Stimulated activated CD8-positive, alpha-beta memory T cell treated with anti-CD3 and anti-CD28 coated beads, Interleukin-12 subunit alpha, Interleukin-12 subunit beta, amount 100 ng/mL, for 4 hours (primary cell): Measurements from ENCODE around the gene ARFIP1.

Experiments used
- DNase-seq: peaks from one replicate; pipeline ENCODE4 v3.0.0-alpha.2; 2020; ENCODE audit warnings: low read depth

ARFIP1 gene

DNA sequence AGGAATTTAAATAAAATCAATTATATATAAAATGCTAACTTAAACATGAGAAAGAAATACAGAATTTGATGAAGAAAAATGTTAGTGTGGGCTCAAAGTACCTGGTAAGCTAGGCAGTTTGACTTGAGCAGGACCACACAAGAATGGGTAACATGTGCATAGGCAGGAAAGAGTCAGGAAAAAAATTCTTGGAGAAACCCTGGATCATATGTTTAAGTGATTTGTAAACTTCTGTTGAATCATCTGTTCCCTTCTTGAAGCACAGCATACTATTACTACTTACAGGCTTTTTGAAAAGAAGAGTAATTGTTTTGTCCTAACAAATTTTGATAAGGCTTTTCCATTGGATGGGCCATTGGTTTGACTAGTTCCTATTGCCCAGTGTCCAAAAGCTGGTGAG lies 118.9 kb downstream of the ARFIP1 start:
- no peak for DNase-seq

DNA sequence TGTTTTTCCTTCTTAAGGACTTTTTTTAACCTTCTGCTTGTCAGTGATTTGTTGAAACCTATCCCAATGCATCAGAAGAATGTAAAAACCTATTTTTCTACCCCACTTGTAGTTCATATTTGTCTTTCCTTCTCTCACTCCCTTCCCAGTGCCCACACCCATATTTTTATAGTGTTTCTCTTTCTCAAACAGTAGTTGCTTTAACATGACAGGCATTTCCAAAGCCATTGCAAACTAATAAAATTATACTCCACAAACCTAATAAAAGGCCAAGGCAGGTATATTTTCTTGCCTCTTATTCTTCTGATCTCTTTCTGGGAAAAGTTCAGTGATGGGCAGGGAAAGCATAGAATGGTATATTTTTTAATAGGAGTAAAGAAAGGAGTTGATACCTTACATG lies 120.6 kb downstream of the ARFIP1 start:
- no peak for DNase-seq

DNA sequence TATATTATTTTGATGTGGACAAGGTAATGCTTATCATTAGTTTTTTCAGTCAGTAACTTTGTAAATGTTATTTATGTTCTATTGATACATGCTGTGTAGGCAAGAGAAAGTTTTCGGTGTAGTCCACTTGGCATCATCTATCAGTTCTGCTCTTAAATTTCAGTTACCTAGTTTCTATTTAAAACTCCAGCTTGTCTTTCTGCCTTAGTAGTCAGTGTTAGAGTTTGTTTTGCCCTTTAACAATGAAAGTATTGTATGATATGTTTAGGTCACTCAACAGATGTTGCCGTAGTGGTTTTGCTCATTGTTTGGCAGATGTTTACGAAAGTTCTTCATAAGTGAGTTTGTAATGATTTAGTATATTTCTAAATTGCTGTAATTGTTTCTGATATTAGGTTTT lies 121.5 kb downstream of the ARFIP1 start:
- no peak for DNase-seq

- DNase-seq = no peak
Measured at GRCh38 chr4:152903658-152904057, 123.9 kb downstream of the ARFIP1 start.

DNA sequence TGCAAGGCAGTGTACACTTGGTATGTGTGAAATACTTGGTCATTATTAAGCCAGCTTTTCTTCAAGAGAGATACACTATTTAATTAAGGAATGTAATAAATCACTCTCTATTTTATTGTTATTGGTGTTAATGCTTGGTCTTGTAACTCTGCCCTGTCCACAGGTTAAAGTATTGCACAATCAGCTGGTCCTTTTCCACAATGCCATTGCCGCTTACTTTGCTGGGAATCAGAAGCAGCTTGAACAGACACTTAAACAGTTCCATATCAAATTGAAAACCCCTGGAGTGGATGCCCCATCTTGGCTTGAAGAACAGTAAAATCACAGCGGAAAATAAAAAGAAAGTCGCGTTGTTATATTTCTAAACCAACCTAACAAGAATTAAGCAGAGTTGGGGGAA lies 130.1 kb downstream of the ARFIP1 start:
- DNase-seq = no peak

DNA sequence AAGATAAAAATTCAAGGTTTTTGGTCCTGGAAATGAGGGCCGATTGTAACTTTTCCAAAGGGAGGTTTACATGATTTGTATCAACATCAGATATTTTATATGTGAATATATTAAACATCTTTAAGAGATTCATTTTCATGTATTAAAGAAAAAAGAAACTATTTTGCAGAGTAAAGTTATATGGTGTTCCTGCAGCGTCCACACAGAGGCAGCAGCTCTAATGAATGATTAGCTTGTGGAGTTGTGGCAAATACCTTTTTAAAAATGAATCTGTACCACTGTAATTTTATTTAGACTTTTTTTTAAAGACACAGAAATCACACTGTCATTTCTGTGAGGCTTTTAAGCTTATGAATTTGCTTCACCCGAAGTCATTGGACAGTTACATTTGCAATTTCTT lies 130.8 kb downstream of the ARFIP1 start:
- DNase-seq = no peak

- no peak for DNase-seq
Measured at GRCh38 chr4:152917543-152918395, 138.0 kb downstream of the ARFIP1 start.

- no peak for DNase-seq
Measured at GRCh38 chr4:152919826-152920225, 140.1 kb downstream of the ARFIP1 start.

DNA sequence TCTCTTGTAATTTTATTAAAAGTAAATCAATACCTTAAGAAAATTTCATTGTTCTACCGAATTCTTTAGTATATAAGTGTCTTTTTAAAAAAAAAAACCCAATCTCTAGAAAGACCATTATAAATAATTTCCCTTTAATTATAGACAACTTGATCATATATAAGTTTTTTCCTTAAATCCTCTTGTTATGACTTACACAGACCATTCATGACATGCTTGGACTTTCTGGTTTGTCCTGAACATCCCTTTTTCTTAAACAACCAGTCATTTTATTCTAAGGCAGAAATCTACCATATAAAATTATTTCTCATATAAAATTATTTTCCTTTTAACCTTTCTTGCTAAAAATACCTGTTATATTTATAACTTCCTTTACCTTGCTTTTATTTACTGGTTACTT lies 141.0 kb downstream of the ARFIP1 start:
- no peak for DNase-seq

DNA sequence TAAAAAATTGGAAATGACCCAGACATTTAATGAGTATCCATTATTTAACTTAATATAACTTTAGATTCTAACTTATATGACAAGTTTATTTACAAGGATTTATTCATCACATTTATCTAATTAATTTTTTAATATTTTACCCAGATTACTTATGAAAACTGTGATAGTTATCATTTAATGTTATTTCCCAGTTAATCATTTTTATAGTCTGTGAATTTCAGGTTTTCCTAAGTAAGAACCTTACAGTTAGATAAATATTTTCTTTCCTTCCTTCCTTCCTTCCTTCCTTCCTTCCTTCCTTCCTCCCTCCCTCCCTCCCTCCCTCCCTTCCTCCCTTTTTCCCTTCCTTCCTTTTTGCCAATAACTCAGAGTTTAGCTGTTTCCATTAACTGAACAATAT lies 141.5 kb downstream of the ARFIP1 start:
- DNase-seq = no peak

GRCh38 chr4:152925851-152926250 lies 146.1 kb downstream of the ARFIP1 start:
- DNase-seq = no peak

DNA sequence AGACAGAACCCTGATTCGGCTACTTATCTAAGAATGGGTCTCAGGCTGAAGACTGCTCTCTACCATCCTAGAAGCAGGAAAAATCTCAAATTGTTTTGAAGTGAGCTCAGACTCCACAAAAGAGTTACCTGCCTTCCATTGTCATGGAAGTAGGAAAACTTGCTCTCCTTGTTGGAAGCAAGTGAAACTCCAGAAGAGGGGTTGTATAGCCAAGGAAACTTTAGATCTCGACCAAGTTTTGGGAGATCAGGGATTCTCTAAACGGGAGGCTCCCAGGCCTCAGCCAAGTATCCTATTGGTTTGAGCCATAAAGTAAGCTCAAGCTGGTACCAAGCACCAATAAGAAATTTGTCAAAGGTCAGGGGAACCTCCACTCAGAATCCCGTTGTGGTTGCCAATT lies 147.2 kb downstream of the ARFIP1 start:
- no peak for DNase-seq

DNA sequence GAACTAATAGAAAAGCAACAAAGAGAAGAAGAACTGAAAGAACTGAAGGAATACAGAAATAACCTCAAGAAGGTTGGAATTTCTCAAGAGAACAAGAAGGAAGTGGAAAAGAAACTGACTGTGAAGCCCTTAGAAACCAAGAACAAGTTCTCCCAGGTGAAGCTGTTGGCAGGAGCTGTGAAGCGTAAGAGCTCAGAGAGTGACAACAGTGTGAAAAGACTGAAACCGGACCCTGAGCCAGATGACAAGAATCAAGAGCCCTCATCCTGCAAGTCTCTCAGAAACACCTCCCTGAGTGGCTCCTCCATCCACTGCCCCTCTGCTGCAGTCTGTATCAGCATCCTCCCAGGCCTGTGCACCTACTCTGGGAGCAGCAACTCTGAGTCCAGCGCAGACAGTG lies 148.0 kb downstream of the ARFIP1 start:
- no peak for DNase-seq

DNA sequence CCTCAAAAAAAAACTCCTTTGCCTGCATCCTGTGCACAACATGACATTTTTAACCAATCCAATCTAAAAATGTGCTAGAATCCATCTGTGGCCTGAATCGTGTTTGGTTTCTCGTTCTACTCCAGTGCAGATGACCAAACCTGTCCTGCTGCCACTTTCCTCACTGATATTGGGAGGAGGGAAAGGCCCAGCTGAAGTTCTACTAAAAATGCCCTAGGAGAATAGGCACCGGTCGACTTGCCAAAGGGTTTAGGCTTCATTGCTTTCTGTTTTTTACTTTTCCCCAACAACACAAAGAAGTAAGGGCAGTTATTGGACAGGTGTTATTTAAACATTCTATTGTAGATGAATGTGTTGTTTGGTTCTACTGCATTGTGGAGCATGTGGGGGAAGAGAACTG lies 148.5 kb downstream of the ARFIP1 start:
- no peak for DNase-seq

DNA sequence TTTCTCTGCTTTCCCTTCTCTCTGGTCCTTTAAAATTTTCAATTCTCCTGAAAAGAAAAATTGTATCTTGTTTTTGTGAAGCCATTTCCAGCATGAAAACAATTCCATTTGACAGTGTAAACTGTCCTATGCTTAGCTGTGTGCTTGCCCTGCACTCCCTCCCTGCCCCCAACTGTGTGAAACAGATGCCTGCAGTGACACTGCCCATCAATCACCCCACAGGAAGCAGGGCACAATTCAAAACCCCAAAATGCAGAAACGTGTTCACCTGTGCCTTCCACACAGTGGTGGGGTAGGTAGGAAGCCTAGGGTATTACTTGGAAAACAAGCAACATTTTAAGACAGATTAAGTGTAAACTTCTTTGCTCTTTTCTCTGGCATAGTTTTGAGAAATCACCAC lies 150.1 kb downstream of the ARFIP1 start:
- no peak for DNase-seq

GRCh38 chr4:152935143-152935542 lies 155.4 kb downstream of the ARFIP1 start:
- no peak for DNase-seq

- DNase-seq = no peak
Measured at GRCh38 chr4:152935631-152936445, 156.1 kb downstream of the ARFIP1 start, which contains the start of gene FHDC1. FHDC1 (plus strand) TSS chr4:152936323; CDS start chr4:152943058, 6,735 bp downstream.

DNA sequence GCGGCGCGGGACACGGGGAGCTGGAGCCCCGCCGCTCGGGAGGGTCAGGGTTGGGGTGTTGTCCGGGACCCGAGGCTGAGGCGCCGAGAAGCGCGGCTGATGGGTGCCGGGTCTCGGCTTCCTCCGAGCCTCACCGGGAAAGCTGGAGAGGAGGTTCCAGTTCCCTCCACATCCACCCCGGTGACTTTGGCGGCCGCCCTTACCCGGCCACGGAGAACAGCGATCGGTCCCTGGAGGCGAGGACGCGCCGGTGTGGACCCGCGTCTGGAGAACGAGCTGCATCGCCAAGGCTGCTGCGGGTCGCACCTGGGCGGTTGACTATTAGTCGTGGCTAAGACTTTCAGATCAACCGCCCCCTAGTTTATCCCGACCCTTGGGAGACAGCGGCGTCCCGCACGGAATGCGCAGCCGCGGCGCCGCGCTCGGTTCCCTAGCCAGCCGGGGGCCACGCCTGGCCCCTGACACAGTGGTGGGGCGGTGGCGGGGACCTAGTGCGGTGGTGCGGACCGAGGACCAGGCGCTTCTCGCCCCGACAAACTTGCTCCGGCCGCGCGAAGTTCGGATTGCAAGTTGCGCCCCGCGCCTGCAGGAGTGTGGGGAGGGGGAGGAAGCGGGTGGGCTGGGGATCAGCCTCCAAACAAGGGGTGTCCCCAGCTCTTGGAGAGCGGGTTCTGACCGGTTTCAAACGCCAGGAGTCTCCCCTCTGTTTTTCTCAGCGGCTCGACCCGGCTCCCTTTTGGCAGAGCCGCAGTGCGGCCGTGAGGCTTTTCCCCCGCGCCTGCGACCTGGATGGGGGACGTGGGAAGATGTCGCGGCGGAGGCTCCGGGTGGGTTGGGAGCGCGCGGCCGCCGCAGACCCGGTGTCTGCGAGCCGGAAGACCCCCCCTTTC lies 156.9 kb downstream of the ARFIP1 start:
- DNase-seq = no peak

GRCh38 chr4:152937336-152938236 lies 157.8 kb downstream of the ARFIP1 start:
- DNase-seq = no peak

GRCh38 chr4:152938237-152938947 lies 158.6 kb downstream of the ARFIP1 start:
- DNase-seq = no peak
